NCI-H1436 (cell line): ENCODE data around the gene ZNF575.
"Not testable (repeated sequence)": the region's sequence is repeated elsewhere in the genome, so short reads cannot be mapped to it uniquely, and the experiment has no call there.

Source experiments
- DNase-seq: peaks from one replicate; lab custom pipeline; 2025; lab: John Stamatoyannopoulos, UW

The ZNF575 gene

GRCh38 chr19:43544077-43544476 lies 11.1 kb downstream of the ZNF575 start:
- DNase-seq = no peak

GRCh38 chr19:43545276-43545675 lies 12.3 kb downstream of the ZNF575 start:
- DNase-seq = no peak

- no peak for DNase-seq
Observed at GRCh38 chr19:43545981-43546380, 13.0 kb downstream of the ZNF575 start.

- no peak for DNase-seq
Observed at GRCh38 chr19:43546581-43546980, 13.6 kb downstream of the ZNF575 start.

GRCh38 chr19:43547926-43548325 lies 14.9 kb downstream of the ZNF575 start:
- not testable (repeated sequence) for DNase-seq

- no peak for DNase-seq
Observed at GRCh38 chr19:43548706-43549105, 15.7 kb downstream of the ZNF575 start.

- no peak for DNase-seq
Observed at GRCh38 chr19:43551399-43552197, 18.6 kb downstream of the ZNF575 start.

- DNase-seq = no peak
Observed at GRCh38 chr19:43552198-43552450, 19.1 kb downstream of the ZNF575 start.

- no peak for DNase-seq
Observed at GRCh38 chr19:43552616-43553015, 19.6 kb downstream of the ZNF575 start.

GRCh38 chr19:43553656-43554055 lies 20.7 kb downstream of the ZNF575 start:
- no peak for DNase-seq

- no peak for DNase-seq
Observed at GRCh38 chr19:43554317-43554895, 21.4 kb downstream of the ZNF575 start.

- DNase-seq = peak; percentile 59
Observed at GRCh38 chr19:43555185-43555770, 22.3 kb downstream of the ZNF575 start.

GRCh38 chr19:43560687-43561086 lies 27.7 kb downstream of the ZNF575 start:
- DNase-seq = no peak

GRCh38 chr19:43561139-43561970 lies 28.4 kb downstream of the ZNF575 start:
- DNase-seq = no peak

- DNase-seq = no peak
Observed at GRCh38 chr19:43562226-43562697, 29.3 kb downstream of the ZNF575 start.

GRCh38 chr19:43562698-43563241 lies 29.8 kb downstream of the ZNF575 start:
- DNase-seq = peak; percentile 47

- no peak for DNase-seq
Observed at GRCh38 chr19:43563816-43564457, 30.9 kb downstream of the ZNF575 start.

GRCh38 chr19:43564800-43565199 lies 31.8 kb downstream of the ZNF575 start:
- DNase-seq = no peak

- no peak for DNase-seq
Observed at GRCh38 chr19:43569657-43570056, 36.7 kb downstream of the ZNF575 start.

- DNase-seq = peak; percentile 6
Observed at GRCh38 chr19:43570174-43570791, 37.3 kb downstream of the ZNF575 start.

GRCh38 chr19:43572171-43572588 lies 39.2 kb downstream of the ZNF575 start:
- DNase-seq = peak; percentile 30
